Epithelial cell of proximal tubule (primary cell): ENCODE results near the gene NFKB2. TPM values are rescaled to one million over a fixed set of nuclear protein-coding genes. Genes with fewer than 3 reads are reported as not detected.

Experiments
- DNase-seq: peaks from one replicate; pipeline ENCODE4 v3.0.0-alpha.2; 2011; ENCODE audit warnings: low read depth
- H3K4me3 ChIP-seq: 2 replicates; pipeline ENCODE4 v1.5.1; 2011; ENCODE audit warnings: low read depth, mild to moderate bottlenecking, low read length
- total RNA-seq: library from RNA; depleted of rRNA; stranded (reverse); fragments of >200 nt; gene quantifications from 2 replicates; pipeline ENCODE4 v1.2.3, GENCODE V29; 2015
- TF ChIP-seq, protein P1 (sequence below): conservative IDR thresholded peaks from 2 replicates; pipeline ENCODE4 v1.5.1; 2012; ENCODE audit warnings: low read depth, mild to moderate bottlenecking, low read length

Gene NFKB2
- total RNA-seq, 1 donor from 2014 or later, result 84.9 TPM

DNA sequence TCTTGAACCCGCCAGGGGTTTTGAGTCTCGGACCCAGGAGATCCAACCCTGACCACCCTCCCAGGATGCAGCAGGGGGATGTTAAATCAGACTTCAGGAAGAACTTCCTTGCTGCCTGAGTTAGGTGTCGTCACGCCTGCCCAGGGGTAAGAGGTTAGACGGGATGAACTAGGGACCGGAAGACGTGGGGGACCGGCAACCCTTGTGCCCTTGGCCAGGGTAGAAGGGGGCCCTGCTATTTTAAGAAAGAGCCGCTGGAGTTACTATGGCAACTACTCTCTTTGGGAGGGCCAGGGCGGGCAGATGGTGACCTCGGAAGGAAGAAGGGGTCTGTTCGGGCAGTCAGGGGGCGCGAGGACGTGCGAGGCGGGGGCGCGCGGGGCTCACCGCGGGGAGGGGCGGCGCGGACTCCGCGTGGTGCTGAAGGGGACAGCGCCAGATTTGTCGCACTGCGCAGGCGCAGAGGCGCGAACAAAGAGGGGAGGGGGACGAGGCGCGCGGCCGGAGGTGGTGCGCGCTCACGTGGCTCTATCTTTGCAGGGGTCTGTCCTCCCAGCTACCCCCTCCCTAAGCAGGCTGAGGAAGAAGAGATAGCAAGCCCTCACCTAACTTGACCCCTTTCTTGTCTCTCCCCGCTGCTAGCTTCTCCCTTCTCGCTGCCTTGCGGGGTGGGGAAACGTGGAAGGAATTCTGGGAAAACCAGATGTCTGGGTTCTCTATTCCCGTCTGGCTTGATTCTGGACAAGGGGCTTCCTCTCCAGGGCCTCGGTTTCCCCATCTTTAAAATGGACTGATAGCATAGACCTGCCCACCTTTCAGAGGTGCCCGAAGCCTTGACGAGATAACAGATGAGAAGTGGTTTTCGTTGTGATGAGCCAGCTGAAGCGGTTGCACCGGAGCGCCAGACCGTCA is 24.0 kb downstream of the NFKB2 start:
- DNase-seq, result no peak
- TF ChIP-seq, protein P1, sequence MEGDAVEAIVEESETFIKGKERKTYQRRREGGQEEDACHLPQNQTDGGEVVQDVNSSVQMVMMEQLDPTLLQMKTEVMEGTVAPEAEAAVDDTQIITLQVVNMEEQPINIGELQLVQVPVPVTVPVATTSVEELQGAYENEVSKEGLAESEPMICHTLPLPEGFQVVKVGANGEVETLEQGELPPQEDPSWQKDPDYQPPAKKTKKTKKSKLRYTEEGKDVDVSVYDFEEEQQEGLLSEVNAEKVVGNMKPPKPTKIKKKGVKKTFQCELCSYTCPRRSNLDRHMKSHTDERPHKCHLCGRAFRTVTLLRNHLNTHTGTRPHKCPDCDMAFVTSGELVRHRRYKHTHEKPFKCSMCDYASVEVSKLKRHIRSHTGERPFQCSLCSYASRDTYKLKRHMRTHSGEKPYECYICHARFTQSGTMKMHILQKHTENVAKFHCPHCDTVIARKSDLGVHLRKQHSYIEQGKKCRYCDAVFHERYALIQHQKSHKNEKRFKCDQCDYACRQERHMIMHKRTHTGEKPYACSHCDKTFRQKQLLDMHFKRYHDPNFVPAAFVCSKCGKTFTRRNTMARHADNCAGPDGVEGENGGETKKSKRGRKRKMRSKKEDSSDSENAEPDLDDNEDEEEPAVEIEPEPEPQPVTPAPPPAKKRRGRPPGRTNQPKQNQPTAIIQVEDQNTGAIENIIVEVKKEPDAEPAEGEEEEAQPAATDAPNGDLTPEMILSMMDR, result no peak
- peak overlapping the region; percentile 96 for H3K4me3 ChIP-seq

DNA sequence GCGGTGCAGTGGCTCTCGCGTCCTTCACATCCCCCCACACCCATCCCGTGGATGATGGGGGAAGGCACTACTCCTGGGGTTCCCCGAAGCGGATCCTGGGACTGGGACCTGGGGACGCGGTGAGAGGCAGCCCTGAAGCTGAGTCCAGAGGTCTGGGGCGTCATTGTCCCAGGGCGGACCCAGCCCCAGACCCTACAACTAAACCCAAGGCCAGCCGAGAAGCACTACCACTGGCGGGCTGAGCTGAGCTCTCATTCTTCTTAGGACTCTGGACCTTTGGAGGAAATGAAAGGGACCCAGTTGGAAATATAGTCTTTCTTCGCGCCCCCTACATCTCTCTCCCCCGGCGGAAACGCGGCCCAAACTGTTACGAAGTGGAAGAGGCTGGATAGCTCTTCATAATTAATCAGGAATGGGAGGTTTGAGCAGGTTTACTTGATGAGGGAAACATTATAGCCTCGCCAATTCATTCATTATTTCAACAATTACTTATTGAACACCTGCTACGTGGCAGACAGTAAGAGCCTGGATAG is 24.7 kb downstream of the NFKB2 start:
- no peak for DNase-seq
- H3K4me3 ChIP-seq, result peak overlapping the region; percentile 96
- TF ChIP-seq, protein P1, result no peak

DNA sequence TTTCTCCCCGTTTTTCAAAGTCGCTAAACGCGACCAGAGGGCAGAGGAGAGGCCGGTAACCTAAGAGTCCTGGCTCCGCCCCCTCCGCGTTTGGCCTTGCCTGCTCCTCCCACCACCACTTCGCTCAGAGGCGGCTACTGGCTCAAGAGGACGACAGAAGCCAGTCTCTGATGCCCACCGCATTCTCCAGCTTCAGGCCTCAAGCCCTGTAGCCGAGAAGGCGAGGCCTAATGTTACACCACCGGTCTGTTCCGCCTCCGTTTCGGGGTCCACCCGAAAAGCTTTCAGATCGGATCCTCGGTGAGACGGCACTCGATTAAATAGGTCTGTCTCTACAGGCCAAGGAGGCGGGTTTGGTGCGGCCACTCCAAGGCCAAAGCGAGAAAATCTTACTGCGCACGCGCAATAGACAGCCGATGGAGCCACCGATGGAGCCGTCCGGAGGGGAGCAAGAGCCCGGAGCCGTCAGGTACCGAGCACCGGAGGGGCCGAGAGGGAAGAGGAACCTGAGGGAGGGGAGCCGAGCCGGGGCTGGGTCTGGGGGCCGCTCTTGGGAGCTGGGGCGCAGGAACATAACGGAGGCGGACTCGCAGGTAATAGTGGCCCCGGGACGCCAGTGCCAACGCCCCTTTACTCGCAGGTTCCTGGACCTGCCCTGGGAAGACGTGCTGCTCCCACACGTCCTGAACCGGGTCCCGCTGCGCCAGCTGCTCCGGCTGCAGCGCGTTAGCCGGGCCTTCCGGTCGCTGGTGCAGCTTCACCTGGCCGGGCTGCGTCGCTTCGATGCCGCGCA is 25.4 kb downstream of the NFKB2 start, which contains the start of gene FBXL15:
FBXL15 (plus strand) TSS at position 123 of the 793 bp plus-strand sequence; CDS start at position 417, 294 bp downstream.
- DNase-seq, result peak; percentile 75

DNA sequence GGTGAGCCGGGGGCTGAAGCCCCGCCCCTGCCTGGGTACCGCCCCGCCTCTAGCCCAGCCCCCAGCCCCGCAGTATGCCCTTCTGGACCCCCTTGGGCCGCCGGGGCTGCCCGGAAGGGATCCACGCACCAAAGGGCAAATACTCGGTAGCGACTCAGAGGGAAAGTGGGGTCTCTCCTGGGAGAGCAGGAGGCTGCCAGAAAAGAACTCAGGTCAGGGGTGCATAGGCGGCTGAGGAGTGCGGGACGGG is 25.9 kb downstream of the NFKB2 start:
- peak overlapping the region; percentile 96 for H3K4me3 ChIP-seq
- no peak for DNase-seq
- TF ChIP-seq, protein P1, result no peak

More for the DNA sequence above, 25.4 kb downstream of the NFKB2 start, which contains the start of gene FBXL15:
- H3K4me3 ChIP-seq, result peak within 1 kb of the TSS; percentile 96
- TF ChIP-seq, protein P1, result no peak

DNA sequence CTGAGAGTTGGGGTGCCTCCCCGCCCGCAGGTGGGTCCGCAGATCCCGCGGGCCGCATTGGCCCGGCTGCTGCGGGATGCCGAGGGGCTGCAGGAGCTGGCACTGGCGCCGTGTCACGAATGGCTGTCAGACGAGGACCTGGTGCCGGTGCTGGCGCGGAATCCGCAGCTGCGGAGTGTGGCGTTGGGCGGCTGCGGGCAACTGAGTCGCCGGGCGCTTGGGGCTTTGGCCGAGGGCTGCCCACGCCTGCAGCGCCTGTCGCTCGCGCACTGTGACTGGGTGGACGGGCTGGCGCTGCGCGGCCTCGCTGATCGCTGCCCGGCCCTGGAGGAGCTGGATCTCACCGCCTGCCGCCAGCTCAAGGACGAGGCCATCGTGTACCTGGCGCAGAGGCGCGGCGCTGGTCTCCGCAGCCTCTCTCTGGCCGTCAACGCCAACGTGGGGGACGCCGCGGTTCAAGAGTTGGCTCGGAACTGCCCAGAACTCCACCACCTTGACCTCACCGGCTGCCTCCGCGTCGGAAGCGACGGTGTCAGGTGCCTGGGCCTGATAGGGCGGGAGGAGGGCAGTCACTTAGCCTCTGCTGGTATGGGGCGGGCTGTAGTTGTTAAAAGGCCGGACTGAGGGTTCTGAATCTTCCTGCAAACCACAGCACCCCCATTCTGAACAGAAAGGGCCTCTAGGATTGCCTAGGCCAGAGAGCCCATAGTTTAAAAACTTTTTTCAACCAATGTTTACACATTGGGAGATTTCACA is 26.4 kb downstream of the NFKB2 start:
- H3K4me3 ChIP-seq, result peak overlapping the region; percentile 96
- TF ChIP-seq, protein P1, result no peak
- DNase-seq, result no peak

DNA sequence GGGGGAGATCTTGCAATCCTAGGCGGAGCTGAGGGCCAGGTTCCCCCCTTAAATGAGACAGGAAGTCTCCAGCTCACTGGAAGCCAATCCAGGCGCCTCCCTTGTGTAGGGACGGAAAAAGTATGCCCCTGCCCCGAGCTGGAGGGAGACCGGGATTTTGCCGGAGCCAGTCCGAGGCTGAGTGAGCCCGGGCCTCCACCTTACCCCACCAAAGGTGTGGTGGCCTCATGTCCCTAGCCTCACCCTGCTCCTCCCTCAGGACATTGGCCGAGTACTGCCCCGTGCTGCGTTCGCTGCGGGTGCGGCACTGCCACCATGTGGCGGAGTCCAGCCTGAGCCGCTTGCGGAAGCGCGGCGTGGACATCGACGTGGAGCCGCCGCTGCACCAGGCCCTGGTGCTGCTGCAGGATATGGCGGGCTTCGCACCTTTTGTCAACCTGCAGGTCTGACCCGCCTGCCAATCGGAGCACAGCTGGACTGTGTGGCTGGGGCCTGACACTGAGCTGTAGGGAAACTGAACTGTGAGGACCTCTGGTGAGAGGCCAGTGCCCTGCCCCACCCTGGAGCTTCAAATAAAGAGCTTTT is 27.1 kb downstream of the NFKB2 start:
- peak overlapping the region; percentile 96 for H3K4me3 ChIP-seq
- TF ChIP-seq, protein P1, result peak; percentile 75
- DNase-seq, result no peak
